H1 (cell line): ENCODE data around the gene LMAN2. TPM values are rescaled to one million over a fixed set of nuclear protein-coding genes. Genes with fewer than 3 reads are reported as not detected.

ENCODE experiments used
- PHF8 ChIP-seq: fragments of 200-600 bp; sonication (generic); conservative IDR thresholded peaks from 2 replicates; pipeline ENCODE4 v1.7.1; 2012; ENCODE audit warnings: low read depth, mild to moderate bottlenecking, inconsistent platforms, low read length, moderate library complexity
- RBBP5 ChIP-seq: IDR thresholded peaks from 2 replicates; pipeline ENCODE4 v1.7.1; 2012; ENCODE audit warnings: low read depth, mild to moderate bottlenecking, inconsistent platforms, low read length, moderate library complexity, borderline replicate concordance
- polyA plus RNA-seq, 7 experiments: library from polyadenylated mRNA; depleted of rRNA in 3 of 7; stranded (reverse) in 5 of 7; unstranded in 2 of 7; fragments of >200 nt in 5 of 7; fragments of 200-250 nt in 2 of 7; gene quantifications; 1 replicate in 5 of 7; 2 replicates in 1 of 7; 4 replicates in 1 of 7; pipeline versions ENCODE4 v1.2.1 to v1.2.3, GENCODE V29; 2011 to 2013; ENCODE audit warnings: missing spikeins in 2 of 7, mixed read lengths in 2 of 7
- total RNA-seq: library from RNA; stranded (reverse); fragmentation: NEBNext Ultra II Directional; extraction: Animal tissue kit (Norgen Biotek cat#: 25700); gene quantifications from 2 replicates; pipeline ENCODE4 v1.2.1, GENCODE V29; 2021

LMAN2 gene
- total and polyA plus RNA-seq, 2 of the 8 experiments (the other 6 are each of a cell fraction or from before 2014, with no cell fraction given) = 116 to 225 TPM

DNA sequence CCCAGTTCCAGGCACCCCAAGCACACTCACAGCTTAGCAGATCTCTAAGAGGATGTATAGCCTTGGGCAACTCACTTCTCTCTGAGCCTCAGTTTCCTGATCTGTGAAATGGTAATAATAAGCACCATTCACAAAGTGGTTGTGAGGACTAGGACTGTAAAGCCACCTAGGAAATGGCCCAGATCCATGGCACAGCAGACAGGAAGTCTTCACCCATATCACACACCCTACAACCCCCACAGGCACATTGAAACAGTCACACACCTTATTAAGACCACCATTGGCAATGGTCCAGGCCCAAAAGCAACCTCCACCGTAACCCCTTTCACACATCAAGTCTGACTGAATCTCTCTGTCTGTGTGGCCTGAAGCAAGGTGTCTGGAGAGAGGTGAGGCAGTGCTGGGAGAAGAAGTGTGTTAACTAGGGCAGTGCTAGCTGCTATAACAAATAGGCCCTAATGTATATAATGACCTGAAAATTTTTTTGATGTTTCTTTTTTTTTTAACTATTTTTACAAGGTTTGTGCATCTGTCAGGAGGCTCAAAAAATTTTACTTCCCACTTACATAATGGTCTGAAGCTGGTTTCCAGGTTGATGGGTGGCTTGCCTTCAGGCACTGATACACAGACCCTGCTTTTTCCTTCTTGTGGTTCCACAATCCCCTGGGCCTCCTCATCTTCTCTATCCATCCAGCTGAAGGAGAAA lies 3.8 kb upstream of the LMAN2 start (continued):
- TF ChIP-seq RBBP5 (no peak), PHF8 (no peak)
